Activated naive CD8-positive, alpha-beta T cell treated with anti-CD3 and anti-CD28 coated beads, Interleukin-2, amount 10 ng/mL, durations not matched to agents 7 days and 5 days (primary cell): ENCODE data around the gene GRIA1. TPM values are rescaled to one million over a fixed set of nuclear protein-coding genes. Genes with fewer than 3 reads are reported as not detected.

Source experiments
- ATAC-seq: fragments of 150-1000 bp; cut with Tn5 transposase; one replicate; pipeline ENCODE4 v1.10.0; 2021; ENCODE audit warnings: low read depth, moderate library complexity
- POLR2A ChIA-PET: fragments of 350-600 bp; sonication (Branson Sonifier 250); formaldehyde crosslinking; loops from one replicate; lab custom pipeline; 2021; ENCODE audit warnings: antibody characterized with exemption; lab: Charles Lee
- DNase-seq: peaks from one replicate; pipeline ENCODE4 v3.0.0; 2021
- H3K27ac Mint-ChIP-seq: one replicate; pipeline ENCODE4 v1.8.0; 2022; ENCODE audit warnings: mild to moderate bottlenecking, mixed read lengths
- H3K27me3 Mint-ChIP-seq: one replicate; pipeline ENCODE4 v1.8.0; 2022; ENCODE audit warnings: mild to moderate bottlenecking, moderate library complexity, mixed read lengths
- H3K36me3 Mint-ChIP-seq: one replicate; pipeline ENCODE4 v1.8.0; 2021; ENCODE audit warnings: mild to moderate bottlenecking, mixed read lengths
- H3K4me1 Mint-ChIP-seq: one replicate; pipeline ENCODE4 v1.8.0; 2021; ENCODE audit warnings: mixed read lengths
- H3K4me3 Mint-ChIP-seq: one replicate; pipeline ENCODE4 v1.8.0; 2022; ENCODE audit warnings: mild to moderate bottlenecking, moderate library complexity, mixed read lengths
- H3K9me3 Mint-ChIP-seq: one replicate; pipeline ENCODE4 v1.8.0; 2021; ENCODE audit warnings: mixed read lengths
- total RNA-seq, 2 experiments: library from RNA; stranded (reverse); gene quantifications; one replicate each; pipeline ENCODE4 v1.2.3, GENCODE V29; 2021

The GRIA1 gene
- total RNA-seq, 2 experiments from 2014 or later: not detected

GRCh38 chr5:153613672-153614071 lies 123.2 kb downstream of the GRIA1 start:
- H3K27me3 Mint-ChIP-seq: no peaks in the 10 kb centered on the region
- POLR2A ChIA-PET: no interaction called here
- no peaks in the 10 kb centered on the region for H3K36me3 Mint-ChIP-seq
- H3K9me3 Mint-ChIP-seq: no peaks in the 10 kb centered on the region
- H3K4me3 Mint-ChIP-seq: no peak overlapping the region
- DNase-seq (no peak), ATAC-seq (no peak)
- no peaks in the 10 kb centered on the region for H3K4me1 Mint-ChIP-seq
- no peak overlapping the region for H3K27ac Mint-ChIP-seq

- H3K27ac Mint-ChIP-seq: no peak overlapping the region
- no peaks in the 10 kb centered on the region for H3K4me1 Mint-ChIP-seq
- no peaks in the 10 kb centered on the region for H3K9me3 Mint-ChIP-seq
- no peaks in the 10 kb centered on the region for H3K36me3 Mint-ChIP-seq
- POLR2A ChIA-PET: no interaction called here
- DNase-seq: no peak
- peaks cover 2% of the 10 kb centered on the region for H3K27me3 Mint-ChIP-seq
- H3K4me3 Mint-ChIP-seq: no peak overlapping the region
- no peak for ATAC-seq
Observed at GRCh38 chr5:153617190-153617589, 126.7 kb downstream of the GRIA1 start.

- no peak overlapping the region for H3K27ac Mint-ChIP-seq
- no peaks in the 10 kb centered on the region for H3K9me3 Mint-ChIP-seq
- H3K4me1 Mint-ChIP-seq: no peaks in the 10 kb centered on the region
- no peaks in the 10 kb centered on the region for H3K36me3 Mint-ChIP-seq
- peaks cover 2% of the 10 kb centered on the region for H3K27me3 Mint-ChIP-seq
- no peak for DNase-seq
- no peak overlapping the region for H3K4me3 Mint-ChIP-seq
- POLR2A ChIA-PET: no interaction called here
- ATAC-seq: no peak
Observed at GRCh38 chr5:153618307-153618706, 127.8 kb downstream of the GRIA1 start.

GRCh38 chr5:153618867-153619266 lies 128.4 kb downstream of the GRIA1 start:
- Mint-ChIP-seq H3K9me3 (no peaks in the 10 kb centered on the region), H3K27me3 (peaks cover 2% of the 10 kb centered on the region), H3K4me1 (no peaks in the 10 kb centered on the region), H3K27ac (no peak overlapping the region), H3K36me3 (no peaks in the 10 kb centered on the region), H3K4me3 (no peak overlapping the region)
- POLR2A ChIA-PET: no interaction called here
- DNase-seq: no peak
- no peak for ATAC-seq

GRCh38 chr5:153619771-153620170 lies 129.3 kb downstream of the GRIA1 start:
- H3K4me1 Mint-ChIP-seq: no peaks in the 10 kb centered on the region
- no peak overlapping the region for H3K4me3 Mint-ChIP-seq
- H3K27me3 Mint-ChIP-seq: peaks cover 2% of the 10 kb centered on the region
- ATAC-seq (no peak), DNase-seq (no peak)
- H3K9me3 Mint-ChIP-seq: no peaks in the 10 kb centered on the region
- H3K27ac Mint-ChIP-seq: no peak overlapping the region
- POLR2A ChIA-PET: no interaction called here
- H3K36me3 Mint-ChIP-seq: no peaks in the 10 kb centered on the region

- H3K27me3 Mint-ChIP-seq: peaks cover 2% of the 10 kb centered on the region
- POLR2A ChIA-PET: no interaction called here
- H3K9me3 Mint-ChIP-seq: no peaks in the 10 kb centered on the region
- H3K4me3 Mint-ChIP-seq: no peak overlapping the region
- H3K27ac Mint-ChIP-seq: no peak overlapping the region
- no peaks in the 10 kb centered on the region for H3K4me1 Mint-ChIP-seq
- DNase-seq (no peak), ATAC-seq (no peak)
- H3K36me3 Mint-ChIP-seq: no peaks in the 10 kb centered on the region
Observed at GRCh38 chr5:153623124-153623523, 132.7 kb downstream of the GRIA1 start.

GRCh38 chr5:153623751-153624450 lies 133.4 kb downstream of the GRIA1 start:
- H3K4me3 Mint-ChIP-seq: no peak overlapping the region
- no peak overlapping the region for H3K27ac Mint-ChIP-seq
- POLR2A ChIA-PET: no interaction called here
- H3K4me1 Mint-ChIP-seq: no peaks in the 10 kb centered on the region
- peaks cover 2% of the 10 kb centered on the region for H3K27me3 Mint-ChIP-seq
- H3K9me3 Mint-ChIP-seq: no peaks in the 10 kb centered on the region
- H3K36me3 Mint-ChIP-seq: no peaks in the 10 kb centered on the region
- DNase-seq: no peak
- no peak for ATAC-seq

GRCh38 chr5:153624451-153624765 lies 133.9 kb downstream of the GRIA1 start:
- Mint-ChIP-seq H3K27ac (no peak overlapping the region), H3K9me3 (no peaks in the 10 kb centered on the region), H3K4me1 (no peaks in the 10 kb centered on the region), H3K27me3 (peaks cover 2% of the 10 kb centered on the region), H3K4me3 (no peak overlapping the region), H3K36me3 (no peaks in the 10 kb centered on the region)
- DNase-seq: no peak
- ATAC-seq: no peak
- POLR2A ChIA-PET: no interaction called here

- Mint-ChIP-seq H3K4me3 (no peak overlapping the region), H3K27me3 (peaks cover 3% of the 10 kb centered on the region), H3K4me1 (no peaks in the 10 kb centered on the region), H3K9me3 (no peaks in the 10 kb centered on the region), H3K36me3 (no peaks in the 10 kb centered on the region), H3K27ac (no peak overlapping the region)
- POLR2A ChIA-PET: no interaction called here
- DNase-seq: no peak
- no peak for ATAC-seq
Observed at GRCh38 chr5:153625826-153626354, 135.4 kb downstream of the GRIA1 start.

- Mint-ChIP-seq H3K27me3 (peaks cover 4% of the 10 kb centered on the region), H3K36me3 (no peaks in the 10 kb centered on the region), H3K4me1 (no peaks in the 10 kb centered on the region), H3K27ac (no peak overlapping the region), H3K9me3 (no peaks in the 10 kb centered on the region), H3K4me3 (no peak overlapping the region)
- DNase-seq (no peak), ATAC-seq (no peak)
- POLR2A ChIA-PET: no interaction called here
Observed at GRCh38 chr5:153626836-153627235, 136.4 kb downstream of the GRIA1 start.

- POLR2A ChIA-PET: no interaction called here
- Mint-ChIP-seq H3K4me1 (no peaks in the 10 kb centered on the region), H3K36me3 (no peaks in the 10 kb centered on the region), H3K27me3 (peaks cover 4% of the 10 kb centered on the region), H3K4me3 (no peak overlapping the region), H3K27ac (no peak overlapping the region), H3K9me3 (no peaks in the 10 kb centered on the region)
- ATAC-seq (no peak), DNase-seq (no peak)
Observed at GRCh38 chr5:153629027-153629895, 138.8 kb downstream of the GRIA1 start.

- POLR2A ChIA-PET: no interaction called here
- no peak for ATAC-seq
- Mint-ChIP-seq H3K27ac (no peak overlapping the region), H3K36me3 (no peaks in the 10 kb centered on the region), H3K9me3 (no peaks in the 10 kb centered on the region), H3K4me3 (no peak overlapping the region), H3K4me1 (no peaks in the 10 kb centered on the region), H3K27me3 (peaks cover 4% of the 10 kb centered on the region)
- DNase-seq: no peak
Observed at GRCh38 chr5:153630546-153630945, 140.1 kb downstream of the GRIA1 start.

- ATAC-seq: no peak
- no peak overlapping the region for H3K27ac Mint-ChIP-seq
- peaks cover 4% of the 10 kb centered on the region for H3K27me3 Mint-ChIP-seq
- POLR2A ChIA-PET: no interaction called here
- no peaks in the 10 kb centered on the region for H3K9me3 Mint-ChIP-seq
- H3K4me3 Mint-ChIP-seq: no peak overlapping the region
- no peak for DNase-seq
- H3K4me1 Mint-ChIP-seq: no peaks in the 10 kb centered on the region
- no peaks in the 10 kb centered on the region for H3K36me3 Mint-ChIP-seq
Observed at GRCh38 chr5:153632748-153633290, 142.3 kb downstream of the GRIA1 start.
